NCI-H1105 treated with DMSO at 0.1 percent for 48 hours (cell line): ENCODE data around the gene PRODH2.

Experiments used
- DNase-seq: peaks from one replicate; lab custom pipeline; 2025; lab: John Stamatoyannopoulos, UW

Gene PRODH2

GRCh38 chr19:35757749-35758608, 54.7 kb downstream of the PRODH2 start, which contains the start of gene PROSER3:
TSS of gene PROSER3 (plus strand) at chr19:35758176. CDS start at chr19:35758216, 40 bp downstream.
- peak; percentile 99 for DNase-seq

DNA sequence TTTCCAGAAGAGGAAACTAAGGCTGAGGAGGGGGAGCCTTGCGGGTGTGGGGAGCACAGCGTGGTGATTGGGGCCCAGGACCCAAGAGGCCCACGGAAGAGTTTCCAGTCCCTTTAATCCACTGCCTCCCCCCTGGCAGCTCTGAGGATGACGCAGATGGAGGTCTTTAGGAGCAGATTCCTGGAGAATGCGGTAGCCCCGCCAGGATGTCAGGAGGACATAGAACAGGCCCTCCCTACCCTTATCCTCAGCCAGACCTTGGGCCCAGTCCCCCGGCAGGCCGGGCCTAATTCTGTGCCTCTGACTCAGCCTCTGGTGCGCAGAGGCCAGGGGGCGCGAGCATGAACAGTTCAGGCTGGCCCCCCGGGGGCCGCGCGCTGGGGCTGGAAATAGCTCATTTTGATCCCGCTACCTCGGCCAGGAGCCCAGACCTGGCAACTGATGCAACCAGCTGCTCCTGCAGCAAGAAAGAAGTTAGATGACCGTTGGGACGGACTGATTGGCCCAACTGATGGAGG, 55.4 kb downstream of the PRODH2 start:
- DNase-seq, result no peak

GRCh38 chr19:35756377-35757230, 56.0 kb downstream of the PRODH2 start, which contains the start of gene HSPB6:
TSS of gene HSPB6 (minus strand) at chr19:35757029. CDS start at chr19:35757008, 21 bp downstream.
- no peak for DNase-seq

DNA sequence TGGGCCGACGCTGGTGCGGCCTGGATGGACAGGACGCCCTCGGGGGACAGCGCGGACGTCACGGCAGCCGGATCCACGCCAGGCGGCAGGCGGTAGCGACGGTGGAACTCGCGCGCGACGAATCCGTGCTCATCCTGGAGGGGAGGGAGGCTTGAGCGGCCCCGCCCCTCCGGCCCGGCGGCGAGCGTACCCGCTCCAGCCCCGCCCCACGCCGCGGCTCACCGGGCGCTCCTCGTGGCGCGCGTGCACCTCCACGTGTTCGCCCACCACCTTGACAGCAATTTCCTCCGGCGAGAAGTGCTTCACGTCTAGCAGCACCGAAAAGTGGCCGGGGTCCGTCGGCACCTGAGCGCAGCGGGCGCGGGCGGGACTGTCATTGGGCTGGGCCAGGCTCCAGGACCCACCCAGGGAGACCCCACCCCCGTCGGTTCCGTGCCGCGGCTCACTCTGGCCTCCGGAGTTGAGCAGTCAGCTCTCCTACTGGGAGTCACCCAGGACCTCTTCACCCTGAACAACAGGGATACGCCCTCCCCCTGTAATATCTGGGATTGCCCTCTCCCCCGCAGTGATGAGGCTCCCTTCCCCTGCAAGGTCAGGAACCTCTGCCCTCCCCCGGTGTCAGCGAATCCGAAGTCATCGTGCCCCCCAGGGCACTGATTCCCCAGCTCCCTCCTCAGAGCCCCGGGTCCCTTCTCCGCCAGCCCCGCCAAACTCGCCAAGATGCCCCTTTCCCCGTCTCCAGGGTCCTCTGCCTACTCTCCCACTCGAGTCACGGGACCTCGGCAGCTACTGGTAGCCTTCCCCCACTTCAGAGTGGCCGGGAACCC, 56.9 kb downstream of the PRODH2 start:
- DNase-seq, result no peak

DNA sequence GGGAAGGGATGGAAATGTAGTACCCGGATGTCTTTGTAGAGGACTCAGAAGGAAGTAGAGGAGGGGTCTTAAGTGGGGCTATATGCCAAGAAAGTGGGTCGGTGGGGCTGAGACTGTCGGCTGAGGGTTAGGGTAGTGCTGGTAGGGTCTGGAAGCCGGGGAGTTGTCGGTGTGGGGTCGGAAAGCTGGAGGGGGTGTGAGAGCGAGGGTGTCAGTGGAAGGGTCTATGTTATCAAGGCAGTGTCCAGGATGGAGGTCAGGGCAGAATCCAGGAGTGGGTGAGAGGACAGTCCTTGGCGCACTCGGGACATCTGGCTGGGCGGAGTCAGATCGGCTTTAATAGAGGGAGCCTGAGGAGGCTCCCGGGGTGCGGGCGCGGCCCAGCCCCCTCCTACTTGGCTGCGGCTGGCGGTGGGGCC, 57.5 kb downstream of the PRODH2 start:
- DNase-seq, result no peak

GRCh38 chr19:35754370-35755130, 58.1 kb downstream of the PRODH2 start:
- no peak for DNase-seq

- DNase-seq, result no peak
These were observed 58.8 kb downstream of the PRODH2 start for GRCh38 chr19:35753634-35754369.

DNA sequence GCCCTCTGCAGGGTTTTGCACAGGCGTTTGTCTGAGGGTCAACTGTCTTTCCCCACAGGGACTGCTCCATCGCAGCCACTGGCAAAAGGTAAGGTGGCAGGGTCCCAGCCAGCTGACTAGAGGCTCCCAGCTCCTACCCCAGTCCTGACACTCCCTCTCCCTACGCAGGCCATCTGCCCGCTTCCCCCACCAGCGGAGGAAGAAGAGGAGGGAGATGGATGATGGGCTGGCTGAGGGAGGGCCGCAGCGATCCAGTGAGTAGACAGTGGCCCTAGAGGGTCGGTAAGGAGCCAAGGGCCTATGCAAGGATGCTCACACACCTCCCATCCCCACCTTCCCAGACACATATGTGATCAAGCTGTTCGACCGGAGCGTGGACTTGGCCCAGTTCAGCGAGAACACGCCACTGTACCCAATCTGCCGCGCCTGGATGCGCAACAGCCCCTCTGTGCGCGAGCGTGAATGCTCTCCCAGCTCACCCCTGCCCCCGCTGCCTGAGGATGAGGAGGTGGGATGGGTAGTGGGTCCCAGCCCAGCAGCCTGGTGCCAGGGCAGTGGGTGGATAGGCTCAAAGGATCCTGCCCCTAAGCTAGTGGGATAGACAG, 59.8 kb downstream of the PRODH2 start:
- DNase-seq, result no peak

DNA sequence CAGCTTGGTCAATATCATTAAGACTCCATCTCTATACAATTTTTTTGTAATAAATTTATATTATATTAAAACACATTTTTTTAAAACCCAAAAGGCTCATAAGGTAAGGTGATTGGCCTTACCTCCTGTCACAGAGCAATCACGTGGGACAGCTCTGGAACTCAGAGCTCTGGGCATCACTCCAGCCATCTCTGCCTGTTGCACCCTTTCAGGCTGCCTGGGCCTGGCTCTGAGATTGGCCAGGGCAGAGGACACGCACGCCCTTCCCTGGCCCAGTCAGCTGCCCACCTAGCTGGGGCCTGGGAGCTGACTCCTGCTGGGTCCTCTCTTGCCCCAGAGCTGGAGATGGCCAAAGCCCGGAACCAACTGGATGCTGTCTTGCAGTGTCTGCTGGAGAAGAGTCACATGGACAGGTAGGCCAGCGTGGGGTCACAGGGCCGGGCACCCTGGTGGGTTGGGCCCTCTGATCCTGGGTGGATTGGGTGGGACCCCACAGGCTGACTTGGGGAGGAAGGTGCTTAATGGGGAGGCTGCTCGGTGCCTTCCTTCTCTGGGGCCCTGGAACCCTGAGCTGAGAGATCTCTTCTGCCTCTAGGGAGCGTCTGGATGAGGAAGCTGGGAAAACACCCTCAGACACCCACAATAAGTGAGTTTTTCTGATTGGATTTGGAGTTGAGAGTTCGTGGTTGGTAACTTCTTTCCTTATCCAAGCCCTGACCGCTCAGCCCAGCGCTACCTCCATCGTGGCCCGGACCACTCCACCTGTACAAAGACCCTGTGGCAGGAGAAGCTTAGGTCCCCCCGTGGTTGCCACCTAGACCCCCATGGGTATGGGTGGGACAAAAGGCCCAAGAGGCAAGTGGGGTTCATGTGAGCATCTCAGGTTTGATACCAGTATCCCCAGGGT, 60.6 kb downstream of the PRODH2 start:
- DNase-seq, result no peak

DNA sequence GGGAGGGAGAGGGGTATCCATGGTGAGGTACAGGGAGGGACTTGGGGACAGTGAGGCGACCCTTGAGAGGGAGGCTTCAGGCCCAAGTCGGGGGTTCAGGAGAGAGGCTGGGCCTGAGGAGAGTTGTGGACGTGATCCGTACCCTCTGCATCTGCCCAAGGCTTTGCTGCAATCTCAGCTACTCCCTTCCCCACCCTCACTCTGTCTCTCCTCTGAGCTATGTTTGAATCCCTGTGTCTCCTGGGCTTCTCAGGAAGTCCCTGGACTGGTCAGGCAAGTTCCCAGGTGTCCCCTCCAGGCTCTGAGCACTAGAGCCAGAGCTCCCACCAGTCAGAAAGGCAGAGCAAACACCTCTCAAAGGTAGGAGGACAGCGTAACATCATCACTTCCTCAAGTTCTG, 62.5 kb downstream of the PRODH2 start:
- DNase-seq, result no peak
